ENCODE measurements around the gene SOCS1. TPM values are rescaled to one million over a fixed set of nuclear protein-coding genes. Genes with fewer than 3 reads are reported as not detected.
A peak's percentile ranks its signal among the peaks of the same experiment; 100 is the strongest.

The SOCS1 gene
- total and polyA plus RNA-seq, 2 donors (not counting 1 experiment from before 2014, with no cell fraction given) = 29.7 to 107 TPM

DNA sequence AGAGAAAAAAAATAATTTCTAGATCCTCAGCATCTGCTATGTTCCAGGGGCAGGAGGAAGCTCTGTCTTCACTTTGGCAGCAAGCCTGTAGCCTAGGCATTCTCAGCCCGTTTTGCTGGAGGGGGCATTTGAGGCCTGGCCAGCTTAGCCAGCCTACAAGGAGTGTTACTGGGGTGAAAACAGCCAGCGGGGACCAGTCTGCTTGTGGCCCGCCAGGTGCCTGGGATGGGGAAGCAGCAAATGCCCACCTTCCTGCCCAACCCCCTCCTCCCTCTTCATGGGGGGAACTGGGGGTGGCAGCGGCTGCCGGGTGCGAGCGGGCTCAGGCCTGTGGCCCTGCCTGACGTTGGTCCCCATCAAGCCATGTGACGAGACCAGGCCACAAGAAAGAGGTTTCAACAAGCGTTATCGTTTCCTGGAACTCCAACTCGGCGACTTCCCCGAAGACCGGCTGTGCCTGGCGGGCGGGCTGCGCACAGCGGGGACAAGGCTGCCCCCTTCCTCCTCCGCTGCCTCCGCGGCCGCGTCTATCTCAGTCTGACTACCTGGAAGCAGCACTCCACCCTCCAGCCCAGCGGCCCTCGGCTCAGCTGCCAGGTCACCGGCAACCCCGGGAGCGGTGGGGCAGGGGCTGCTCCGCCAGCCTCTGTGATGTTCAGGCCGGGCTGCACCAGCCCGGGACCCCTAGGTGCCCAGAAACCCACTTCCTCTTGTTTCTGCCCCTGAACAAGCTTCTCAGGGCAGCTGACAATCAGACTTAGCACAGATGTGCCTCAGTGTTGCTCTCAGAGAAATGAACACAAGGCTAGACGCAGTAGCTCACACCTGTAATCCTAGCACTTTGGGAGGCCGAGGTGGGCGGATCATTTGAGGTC, 22.9 kb downstream of the SOCS1 start:
- Histone ChIP-seq H3K4me1 (ENCODE audit: control insufficient read depth in 2 of 2, insufficient read depth in 2 of 2, low read length in 2 of 2) (peaks cover 16 to 19% of the 10 kb centered on the region in 2 donors), H3K9ac (ENCODE audit: low read length) (peak overlapping the region; percentile 57), H3K4me3 (ENCODE audit: control extremely low read depth in 1 of 5, extremely low read depth in 1 of 5, insufficient read depth in 1 of 5, low read depth in 2 of 5, low read length in 4 of 5) (peak overlapping the region in 4 of 5 experiments; percentile 17 to 56 (median 42)), H4K20me1 (ENCODE audit: control insufficient read depth, insufficient read depth, low read length, poor library complexity, severe bottlenecking) (no peaks in the 10 kb centered on the region), H3K27me3 (replicated peaks in 1 of 4; ENCODE audit: control extremely low read depth in 1 of 4, control insufficient read depth in 3 of 4, insufficient read depth in 4 of 4, low read length in 3 of 4) (no peaks in the 10 kb centered on the region), H3K27ac (ENCODE audit: low read length in 2 of 2) (peak overlapping the region in 1 of 2 donors; percentile 37), H3K79me2 (ENCODE audit: control insufficient read depth, insufficient read depth, low read length) (no peaks in the 10 kb centered on the region), H3K4me2 (replicated peaks; ENCODE audit: low read depth, low read length, poor library complexity, severe bottlenecking) (peak overlapping the region; percentile 92), H3K9me3 (ENCODE audit: control extremely low read depth in 1 of 3, control insufficient read depth in 2 of 3, insufficient read depth in 1 of 3, low read length in 2 of 3) (no peaks in the 10 kb centered on the region), H2AFZ (ENCODE audit: insufficient read depth, low read depth, low read length, poor library complexity, severe bottlenecking) (peak overlapping the region; percentile 81), H3K36me3 (replicated peaks in 1 of 2; ENCODE audit: control extremely low read depth in 1 of 2, control insufficient read depth in 1 of 2, extremely low read depth in 1 of 2, insufficient read depth in 2 of 2, low read length in 1 of 2) (no peaks in the 10 kb centered on the region)
- Mint-ChIP-seq H3K9me3 (ENCODE audit: insufficient read depth) (no peaks in the 10 kb centered on the region), H3K4me1 (peaks cover 34% of the 10 kb centered on the region), H3K27ac (peak overlapping the region; percentile 68), H3K4me3 (peak overlapping the region; percentile 71), H3K27me3 (no peaks in the 10 kb centered on the region)
- ChIA-PET CTCF (interaction anchor here (0.7 to 2.1 kb wide), 5 partner anchors 8 to 154 kb away, joined by 3 to 9 read pairs (median 3); partner anchors contain the start of gene SOCS1), POLR2A (interaction anchor here (1.1 kb wide), 1 partner anchor 23 kb away, joined by 3 read pairs; the partner anchor contains the start of gene SOCS1)
- intact Hi-C loops (cut with micrococcal nuclease) = loop anchor here (2.0 kb wide), 1 partner anchor 20 kb away; no protein-coding TSS in a partner anchor
- ATAC-seq (ENCODE audit: low read depth) (peak; percentile 73), DNase-seq (peak; percentile 76)
- TF ChIP-seq, protein P1, sequence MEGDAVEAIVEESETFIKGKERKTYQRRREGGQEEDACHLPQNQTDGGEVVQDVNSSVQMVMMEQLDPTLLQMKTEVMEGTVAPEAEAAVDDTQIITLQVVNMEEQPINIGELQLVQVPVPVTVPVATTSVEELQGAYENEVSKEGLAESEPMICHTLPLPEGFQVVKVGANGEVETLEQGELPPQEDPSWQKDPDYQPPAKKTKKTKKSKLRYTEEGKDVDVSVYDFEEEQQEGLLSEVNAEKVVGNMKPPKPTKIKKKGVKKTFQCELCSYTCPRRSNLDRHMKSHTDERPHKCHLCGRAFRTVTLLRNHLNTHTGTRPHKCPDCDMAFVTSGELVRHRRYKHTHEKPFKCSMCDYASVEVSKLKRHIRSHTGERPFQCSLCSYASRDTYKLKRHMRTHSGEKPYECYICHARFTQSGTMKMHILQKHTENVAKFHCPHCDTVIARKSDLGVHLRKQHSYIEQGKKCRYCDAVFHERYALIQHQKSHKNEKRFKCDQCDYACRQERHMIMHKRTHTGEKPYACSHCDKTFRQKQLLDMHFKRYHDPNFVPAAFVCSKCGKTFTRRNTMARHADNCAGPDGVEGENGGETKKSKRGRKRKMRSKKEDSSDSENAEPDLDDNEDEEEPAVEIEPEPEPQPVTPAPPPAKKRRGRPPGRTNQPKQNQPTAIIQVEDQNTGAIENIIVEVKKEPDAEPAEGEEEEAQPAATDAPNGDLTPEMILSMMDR (IDR thresholded peaks at IDR 0.05) = no peak
- no peak for TF ChIP-seq EZH2 (IDR thresholded peaks at IDR 0.05; ENCODE audit: borderline replicate concordance, insufficient read depth, low read depth, low read length, poor library complexity, severe bottlenecking)
- 4% methylated on average over 34 of the region's 35 CpGs for WGBS (ENCODE audit: insufficient coverage)

Data from B cell (primary cell).